GM12878 (cell line): ENCODE results near the gene RP9.

ENCODE experiments used
- CBX3 ChIP-seq: fragments of 200-600 bp; sonication (generic); IDR thresholded peaks from 2 replicates; pipeline ENCODE4 v1.6.1; 2016; ENCODE audit warnings: low read depth, borderline replicate concordance
- DPF2 ChIP-seq: fragments of 450-650 bp; IDR thresholded peaks from 2 replicates; pipeline ENCODE4 v1.6.1; 2017; ENCODE audit warnings: mild to moderate bottlenecking
- EP300 ChIP-seq, 2 experiments: fragments of 150-350 bp in 1 of 2; IDR thresholded peaks; 2 replicates each; pipeline ENCODE4 v1.6.1; 2011 to 2012; ENCODE audit warnings: low read depth in 2 of 2, low read length in 2 of 2, borderline replicate concordance in 1 of 2, improper control_type of control experiment in 1 of 2, inconsistent platforms in 1 of 2; ENCODE audit not compliant: control insufficient read depth in 1 of 2
- GABPA ChIP-seq: IDR thresholded peaks from 2 replicates; pipeline ENCODE4 v1.6.1; 2014; ENCODE audit warnings: antibody characterized with exemption, low read depth, mild to moderate bottlenecking, inconsistent platforms
- IKZF1 ChIP-seq: fragments of 450-650 bp; conservative IDR thresholded peaks from 2 replicates; pipeline ENCODE4 v1.6.1; 2017; ENCODE audit warnings: antibody characterized with exemption, mild to moderate bottlenecking
- KDM1A ChIP-seq: fragments of 200-600 bp; sonication (generic); IDR thresholded peaks from 2 replicates; pipeline ENCODE4 v1.6.1; 2016; ENCODE audit warnings: borderline replicate concordance
- NFIC ChIP-seq: IDR thresholded peaks from 2 replicates; pipeline ENCODE4 v1.6.1; 2012; ENCODE audit warnings: low read depth, mild to moderate bottlenecking, inconsistent platforms, low read length, moderate library complexity
- NR2C1 ChIP-seq: fragments of 450-650 bp; IDR thresholded peaks from 2 replicates; pipeline ENCODE4 v1.6.1; 2017; ENCODE audit warnings: antibody characterized with exemption, mild to moderate bottlenecking, moderate library complexity
- NR2C2 ChIP-seq: IDR thresholded peaks from 2 replicates; pipeline ENCODE4 v1.6.1; 2011; ENCODE audit warnings: borderline replicate concordance, low read depth; ENCODE audit not compliant: control insufficient read depth, insufficient read length
- RCOR1 ChIP-seq: conservative IDR thresholded peaks from 2 replicates; pipeline ENCODE4 v1.6.1; 2012; ENCODE audit warnings: low read depth, low read length, improper control_type of control experiment
- SMC3 ChIP-seq: IDR thresholded peaks from 2 replicates; pipeline ENCODE4 v1.6.1; 2011; ENCODE audit warnings: low read length, improper control_type of control experiment, borderline replicate concordance
- SREBF1 ChIP-seq: IDR thresholded peaks from 2 replicates; pipeline ENCODE4 v1.6.1; 2012; ENCODE audit warnings: mild to moderate bottlenecking, low read length
- YY1 ChIP-seq: IDR thresholded peaks from 2 replicates; pipeline ENCODE4 v1.6.1; 2011; ENCODE audit warnings: low read depth, mild to moderate bottlenecking, low read length
- TF ChIP-seq, protein P1 (sequence below), 3 experiments: IDR thresholded peaks in 2 of 3; conservative IDR thresholded peaks in 1 of 3; 2 replicates each; pipeline ENCODE4 v1.5.1; 2011; ENCODE audit warnings: low read depth in 3 of 3, low read length in 3 of 3, mild to moderate bottlenecking in 3 of 3, control low read depth in 2 of 3, moderate library complexity in 2 of 3, inconsistent platforms in 1 of 3, mixed read lengths in 1 of 3; ENCODE audit not compliant: control insufficient read depth in 2 of 3, insufficient read depth in 1 of 3; ENCODE audit errors: extremely low read depth in 1 of 3

DNA sequence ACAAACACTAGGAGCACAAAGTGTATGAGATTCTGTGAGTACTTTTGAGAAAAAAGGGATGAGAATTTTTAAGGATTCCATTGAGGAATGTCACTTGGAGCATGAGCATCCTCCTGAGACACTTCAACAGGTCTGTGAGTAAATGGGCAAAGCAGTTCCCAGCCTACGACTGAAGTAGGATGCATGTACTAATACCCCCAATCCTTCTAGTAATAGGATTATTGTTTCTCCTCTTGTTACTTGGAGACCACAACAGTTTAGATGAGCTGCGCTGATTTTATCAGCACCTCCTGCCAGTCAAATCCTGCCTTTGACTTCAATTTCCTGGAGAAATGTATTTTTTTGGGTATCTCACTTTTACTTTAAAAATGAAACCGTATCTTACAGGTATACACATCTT, 21.0 kb upstream of the RP9 start:
- TF ChIP-seq EP300 (IDR thresholded peaks at IDR 0.05; ENCODE audit: borderline replicate concordance in 1 of 2, control insufficient read depth in 1 of 2, low read depth in 2 of 2, low read length in 2 of 2) (no peak), CBX3 (no peak), NR2C2 (no peak), NR2C1 (no peak), NFIC (no peak), YY1 (no peak), GABPA (no peak), KDM1A (no peak), SMC3 (no peak), RCOR1 (no peak), SREBF1 (no peak), DPF2 (no peak), IKZF1 (no peak)
- TF ChIP-seq, protein P1, sequence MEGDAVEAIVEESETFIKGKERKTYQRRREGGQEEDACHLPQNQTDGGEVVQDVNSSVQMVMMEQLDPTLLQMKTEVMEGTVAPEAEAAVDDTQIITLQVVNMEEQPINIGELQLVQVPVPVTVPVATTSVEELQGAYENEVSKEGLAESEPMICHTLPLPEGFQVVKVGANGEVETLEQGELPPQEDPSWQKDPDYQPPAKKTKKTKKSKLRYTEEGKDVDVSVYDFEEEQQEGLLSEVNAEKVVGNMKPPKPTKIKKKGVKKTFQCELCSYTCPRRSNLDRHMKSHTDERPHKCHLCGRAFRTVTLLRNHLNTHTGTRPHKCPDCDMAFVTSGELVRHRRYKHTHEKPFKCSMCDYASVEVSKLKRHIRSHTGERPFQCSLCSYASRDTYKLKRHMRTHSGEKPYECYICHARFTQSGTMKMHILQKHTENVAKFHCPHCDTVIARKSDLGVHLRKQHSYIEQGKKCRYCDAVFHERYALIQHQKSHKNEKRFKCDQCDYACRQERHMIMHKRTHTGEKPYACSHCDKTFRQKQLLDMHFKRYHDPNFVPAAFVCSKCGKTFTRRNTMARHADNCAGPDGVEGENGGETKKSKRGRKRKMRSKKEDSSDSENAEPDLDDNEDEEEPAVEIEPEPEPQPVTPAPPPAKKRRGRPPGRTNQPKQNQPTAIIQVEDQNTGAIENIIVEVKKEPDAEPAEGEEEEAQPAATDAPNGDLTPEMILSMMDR (IDR thresholded peaks at IDR 0.05 in 2 of 3, conservative IDR thresholded peaks at IDR 0.05 in 1 of 3; ENCODE audit: control insufficient read depth in 2 of 3, extremely low read depth in 1 of 3, insufficient read depth in 1 of 3, low read depth in 3 of 3, low read length in 3 of 3) = no peak
